ENCODE measurements around the gene CAMK4.
"Not testable (repeated sequence)": the region's sequence is repeated elsewhere in the genome, so short reads cannot be mapped to it uniquely, and the experiment has no call there.

The CAMK4 gene

DNA sequence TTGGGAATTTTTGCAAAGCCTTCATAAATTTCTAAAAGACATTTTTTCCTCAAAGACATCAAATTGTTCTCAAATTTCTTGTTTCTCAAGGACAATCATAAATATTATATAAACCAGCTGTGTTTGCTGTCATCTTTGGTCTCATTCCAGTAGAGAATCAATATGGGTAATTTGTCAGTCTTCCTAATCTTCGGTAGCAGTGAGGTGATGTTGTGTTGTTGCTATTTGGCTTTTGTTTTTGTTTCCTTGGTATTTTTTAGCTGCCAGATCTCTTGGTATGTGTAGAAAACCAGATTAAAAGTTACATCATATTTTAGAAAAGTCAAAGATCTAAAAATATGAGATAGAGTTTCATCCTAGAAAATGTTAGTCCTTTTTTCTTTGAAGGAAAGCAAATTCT is 87.5 kb downstream of the CAMK4 start:
- no peak for DNase-seq (ENCODE audit: low spot score)

DNA sequence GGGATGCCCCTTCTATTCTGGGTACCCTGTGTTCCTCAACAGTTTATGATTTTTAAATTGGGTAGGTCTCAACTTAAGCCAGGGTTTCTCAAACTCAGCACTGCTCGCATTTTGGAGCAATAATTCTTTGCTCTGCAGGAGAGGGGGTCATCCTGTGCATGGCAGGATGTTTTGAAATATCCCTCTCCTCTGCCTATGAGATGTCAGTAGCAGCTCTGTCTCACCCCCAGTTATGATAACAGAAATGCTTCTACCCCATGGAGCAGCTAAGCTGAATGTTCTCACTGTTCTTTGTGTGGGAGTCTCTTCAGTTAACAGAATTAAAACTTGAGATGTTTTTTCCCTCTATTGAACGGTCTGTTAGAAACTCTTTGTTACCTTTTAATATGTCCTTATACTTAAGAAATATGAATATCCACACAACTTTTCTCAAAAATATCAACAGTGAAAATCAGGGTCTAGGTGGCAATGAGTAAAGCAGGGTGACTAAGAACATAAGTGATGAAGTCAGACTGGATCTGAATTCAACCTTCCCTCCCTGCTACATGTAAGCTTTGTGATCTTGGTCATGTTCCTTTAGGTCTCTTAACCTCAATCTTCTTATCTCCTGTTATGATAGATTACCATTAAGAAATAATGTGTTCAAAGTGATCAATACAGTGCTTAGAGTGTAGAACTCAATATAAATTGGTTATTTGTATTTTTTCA is 89.0 kb downstream of the CAMK4 start:
- DNase-seq (ENCODE audit: low spot score) = no peak

DNA sequence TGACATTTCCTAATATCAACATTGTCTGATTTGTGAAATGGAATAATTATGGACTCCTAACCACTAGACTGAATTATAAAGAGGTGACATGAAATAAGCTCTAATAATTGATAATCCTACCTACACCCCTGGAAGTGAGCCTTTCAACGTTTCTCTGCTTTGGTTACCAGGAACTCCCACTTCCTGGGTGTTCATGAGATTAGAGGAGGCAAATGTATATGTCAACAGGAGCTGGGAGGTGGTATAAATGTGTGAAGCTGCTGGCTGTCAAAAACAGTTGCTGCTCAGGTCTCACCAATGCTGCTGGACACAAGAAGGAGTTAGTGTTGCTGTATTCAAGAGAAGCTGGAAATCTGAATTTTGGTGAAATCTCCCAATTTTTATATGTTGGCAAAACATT is 96.8 kb downstream of the CAMK4 start:
- DNase-seq (ENCODE audit: low spot score) = no peak

DNA sequence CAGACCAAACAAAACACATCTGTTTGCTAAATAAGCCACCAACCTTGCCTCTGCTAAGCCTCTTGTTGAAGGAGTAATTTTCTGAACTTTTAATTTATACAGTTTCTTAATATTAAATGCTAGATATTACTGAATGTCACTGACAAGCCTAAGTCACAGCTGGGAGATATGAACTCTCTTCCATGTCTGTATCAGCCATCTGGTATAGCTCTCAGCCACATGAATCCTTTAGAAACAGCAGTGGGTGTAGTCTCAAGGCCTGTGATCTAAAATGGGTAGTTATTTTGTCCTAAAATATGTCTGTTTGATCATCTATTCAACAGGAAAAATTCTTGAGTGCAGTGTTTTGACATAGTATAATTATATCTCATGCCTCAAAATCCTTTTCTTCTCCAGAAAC is 97.2 kb downstream of the CAMK4 start:
- no peak for DNase-seq (ENCODE audit: low spot score)

DNA sequence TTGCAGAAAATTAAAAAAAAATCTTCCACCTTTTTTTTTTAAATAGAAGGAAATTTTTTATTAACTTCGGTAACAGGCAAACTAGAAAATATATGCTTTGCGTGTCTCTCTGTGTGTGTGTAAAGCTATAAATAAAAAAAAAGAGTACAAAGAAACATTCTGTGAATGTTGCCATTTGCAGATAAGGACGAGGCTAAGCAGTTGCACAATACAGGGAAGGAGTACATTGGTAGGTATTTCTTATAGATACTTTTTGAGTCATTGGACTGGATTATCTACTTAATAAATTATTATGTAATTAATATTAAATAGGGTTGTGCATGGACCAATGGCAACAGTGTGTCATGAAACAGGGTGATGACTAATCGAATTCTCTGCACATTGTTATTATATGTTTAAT is 102.4 kb downstream of the CAMK4 start:
- no peak for DNase-seq (ENCODE audit: low spot score)

DNA sequence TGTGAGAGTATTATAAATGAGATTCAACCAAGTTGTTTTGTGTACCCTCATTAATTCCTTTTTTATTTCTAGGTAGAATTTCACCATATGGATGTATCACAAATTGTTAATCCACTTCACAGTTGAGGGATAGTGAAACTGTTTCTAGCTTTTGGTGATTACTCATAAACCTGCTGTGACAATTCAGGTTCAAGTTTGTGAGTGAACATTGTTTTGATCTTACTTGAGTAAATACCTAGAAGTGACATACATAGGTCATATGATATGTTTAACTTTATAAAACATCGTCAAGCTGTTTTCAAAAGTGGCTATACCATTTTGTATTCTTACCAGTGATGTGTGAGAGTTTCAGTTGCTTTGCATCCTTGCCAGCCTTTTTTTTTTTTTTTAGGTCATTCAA is 112.9 kb downstream of the CAMK4 start:
- DNase-seq (ENCODE audit: low spot score) = no peak

DNA sequence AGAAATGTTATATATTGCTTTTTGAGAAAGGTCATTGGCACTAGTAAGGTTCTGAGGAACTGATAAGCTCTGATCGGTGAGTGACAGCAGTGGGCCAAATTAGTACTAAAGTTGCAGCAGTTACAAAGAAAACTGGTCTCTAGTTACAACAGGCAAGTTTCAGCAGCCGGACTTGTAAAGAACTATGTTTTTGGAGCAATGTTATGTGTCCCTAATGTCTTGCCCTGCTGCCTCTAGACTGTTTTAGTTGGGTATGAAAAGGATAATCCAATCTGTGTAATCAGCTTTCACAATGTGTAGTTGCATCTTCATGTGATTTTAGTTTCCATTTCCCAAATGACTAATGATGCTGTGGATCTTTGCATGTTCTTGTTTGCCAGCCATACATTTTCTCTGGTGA is 113.5 kb downstream of the CAMK4 start:
- no peak for DNase-seq (ENCODE audit: low spot score)

DNA sequence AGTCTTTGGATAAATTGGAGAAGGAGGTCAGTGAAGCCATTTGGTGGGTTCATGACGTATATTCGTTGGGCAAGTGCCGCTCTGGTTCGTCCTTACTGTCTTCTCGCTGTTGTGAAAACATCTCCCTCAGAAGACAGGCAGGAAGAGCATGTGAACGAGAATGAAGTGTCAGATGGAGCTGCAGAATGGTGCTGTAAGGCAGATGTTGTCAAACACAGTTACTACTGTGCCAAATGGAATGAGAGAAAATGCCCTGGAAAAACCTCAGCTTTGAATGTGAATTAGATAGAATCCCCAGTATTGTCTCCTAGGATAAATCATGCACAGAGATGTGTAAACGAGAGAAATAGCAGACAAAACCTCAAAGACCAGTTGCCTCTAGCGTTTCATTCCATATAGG is 121.5 kb downstream of the CAMK4 start:
- no peak for DNase-seq (ENCODE audit: low spot score)

DNA sequence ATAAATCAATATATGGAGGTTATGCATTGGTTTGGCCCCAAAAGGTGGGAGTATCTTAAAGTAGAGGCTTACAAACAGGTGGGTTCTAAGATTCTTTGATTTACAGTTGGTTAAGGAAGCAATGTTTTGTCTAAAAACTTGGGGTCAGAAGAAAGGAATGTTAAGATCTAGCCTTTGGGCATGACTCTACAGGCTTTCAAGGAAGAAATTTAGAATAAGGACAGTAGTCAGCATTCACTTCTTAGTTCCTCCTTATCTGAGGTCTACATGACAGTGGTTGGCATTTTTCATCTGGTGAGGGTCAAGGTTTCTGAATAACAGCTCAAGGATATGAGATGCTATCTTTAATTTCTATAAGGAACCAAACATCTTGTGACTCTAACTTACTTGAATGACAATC is 122.8 kb downstream of the CAMK4 start:
- no peak for DNase-seq (ENCODE audit: low spot score)

DNA sequence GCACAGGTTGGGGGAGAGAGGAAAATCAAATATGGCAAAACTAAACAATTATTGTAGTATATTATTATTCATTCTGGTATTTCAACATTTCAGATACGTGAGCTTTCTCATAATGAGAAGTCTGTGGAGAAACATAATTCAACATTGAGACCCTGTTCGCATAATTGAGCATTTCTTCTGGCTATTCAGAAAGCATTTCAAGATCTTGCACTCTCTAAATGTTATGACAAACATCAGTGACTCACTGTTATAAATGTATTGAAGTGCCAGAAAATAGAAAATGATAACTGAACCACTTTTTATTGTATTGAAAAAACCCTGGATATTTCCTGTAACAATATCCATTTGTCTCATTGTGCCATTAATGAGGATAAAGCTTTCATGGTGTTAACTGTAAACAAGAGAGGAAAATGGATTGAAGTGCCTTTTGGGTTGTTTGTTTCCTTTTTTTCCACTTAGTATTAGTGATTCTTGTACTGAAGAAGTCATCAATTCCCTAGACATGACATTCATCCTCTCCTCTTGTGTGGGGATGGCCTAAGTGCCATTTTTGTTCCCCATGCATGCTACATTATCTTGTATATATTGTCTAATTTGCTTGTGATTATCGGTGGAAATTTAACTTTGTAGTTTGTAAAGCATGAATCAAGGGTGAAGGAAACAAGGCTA is 124.6 kb downstream of the CAMK4 start:
- DNase-seq (ENCODE audit: low spot score) = no peak

DNA sequence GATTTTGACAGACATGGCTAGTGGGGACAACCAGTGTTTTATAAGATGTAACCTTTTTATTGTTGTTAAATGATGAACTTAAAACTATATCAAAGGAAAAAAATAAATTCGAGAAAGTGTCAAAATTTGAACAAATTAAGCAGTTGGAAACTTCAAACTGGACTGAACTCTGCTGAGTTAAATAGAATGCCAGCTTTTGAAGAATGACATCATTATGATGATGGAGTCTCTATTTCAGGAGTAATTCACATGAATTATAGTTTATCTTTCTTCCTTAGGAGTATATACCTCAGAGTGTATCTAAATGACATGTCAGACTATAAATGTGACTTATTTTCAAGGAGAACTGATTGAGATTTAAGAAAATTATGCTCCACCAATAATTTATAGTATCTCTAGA is 125.2 kb downstream of the CAMK4 start:
- DNase-seq (ENCODE audit: low spot score) = no peak

DNA sequence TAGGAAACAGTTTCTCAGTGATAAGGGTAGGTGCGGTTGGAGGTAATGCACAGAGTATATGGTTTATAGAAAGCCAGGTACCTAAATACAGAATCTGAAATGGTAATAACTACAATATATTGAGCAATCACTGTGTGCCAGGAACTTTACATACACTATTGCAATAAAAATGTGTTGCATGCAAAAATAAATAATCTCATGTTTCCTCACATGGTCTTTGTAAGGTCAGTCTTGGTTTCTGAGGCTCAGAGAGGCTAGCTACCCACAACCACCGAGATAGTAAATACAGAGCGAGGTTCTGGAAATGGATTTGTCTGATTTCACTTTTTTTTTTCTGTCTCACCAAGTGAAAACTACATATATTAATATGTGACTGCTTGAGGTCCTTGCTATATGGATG is 128.9 kb downstream of the CAMK4 start:
- no peak for DNase-seq (ENCODE audit: low spot score)

DNA sequence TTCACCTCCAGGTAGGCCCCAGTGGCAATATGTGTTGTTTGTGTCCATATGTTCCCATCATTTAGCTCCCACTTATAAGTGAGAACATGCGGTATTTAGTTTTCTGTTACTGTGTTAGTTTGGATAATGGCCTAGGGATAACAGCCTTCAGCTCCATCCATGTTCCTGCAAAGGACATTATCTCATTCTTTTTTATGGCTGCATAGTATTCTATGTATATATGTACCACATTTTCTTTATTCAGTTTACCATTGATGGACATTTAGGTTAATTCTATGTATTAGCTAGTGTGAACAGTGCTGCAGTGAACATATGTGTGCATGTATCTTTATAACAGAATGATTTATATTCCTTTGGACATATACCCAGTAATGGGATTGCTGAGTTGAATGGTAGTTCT is 134.5 kb downstream of the CAMK4 start:
- DNase-seq (ENCODE audit: low spot score) = not testable (repeated sequence)

DNA sequence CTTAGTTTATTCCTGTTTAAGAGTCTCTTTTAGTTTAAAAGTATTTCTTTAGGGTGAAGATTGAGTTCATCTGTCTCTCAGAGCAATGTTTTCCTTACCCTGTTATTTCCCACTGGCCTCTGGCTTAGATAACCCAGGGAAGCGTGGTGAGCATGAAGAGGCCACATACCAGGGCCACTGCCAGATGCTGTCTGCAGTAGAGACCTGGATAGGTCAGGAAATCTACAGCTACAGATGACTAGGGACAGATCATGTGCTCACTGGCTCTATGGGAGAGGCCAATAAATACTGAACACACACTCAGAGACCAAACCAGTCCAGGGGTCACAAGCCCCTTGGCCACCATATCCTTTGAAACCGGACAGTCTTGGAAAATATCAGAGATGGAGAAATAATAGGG is 136.0 kb downstream of the CAMK4 start:
- no peak for DNase-seq (ENCODE audit: low spot score)

DNA sequence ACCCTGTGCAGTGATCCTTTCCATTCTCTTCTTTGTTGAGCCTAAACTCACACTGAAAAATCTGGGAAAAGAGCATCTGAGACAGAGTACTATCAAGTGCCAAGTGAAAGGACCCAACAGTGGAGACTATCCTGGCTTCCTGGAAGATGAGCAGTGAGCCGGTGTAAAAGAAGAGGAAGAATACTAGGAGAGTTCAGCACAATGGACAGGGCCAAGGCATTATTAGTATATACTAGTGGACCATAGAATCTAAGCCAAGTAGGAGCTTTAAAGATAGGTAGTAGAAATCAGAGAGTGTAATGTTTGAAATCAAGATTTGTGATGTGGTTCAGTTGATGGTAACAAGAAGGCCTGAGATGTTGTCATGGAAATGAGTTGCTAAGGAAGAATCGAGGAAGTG is 140.8 kb downstream of the CAMK4 start:
- DNase-seq (ENCODE audit: low spot score) = no peak

DNA sequence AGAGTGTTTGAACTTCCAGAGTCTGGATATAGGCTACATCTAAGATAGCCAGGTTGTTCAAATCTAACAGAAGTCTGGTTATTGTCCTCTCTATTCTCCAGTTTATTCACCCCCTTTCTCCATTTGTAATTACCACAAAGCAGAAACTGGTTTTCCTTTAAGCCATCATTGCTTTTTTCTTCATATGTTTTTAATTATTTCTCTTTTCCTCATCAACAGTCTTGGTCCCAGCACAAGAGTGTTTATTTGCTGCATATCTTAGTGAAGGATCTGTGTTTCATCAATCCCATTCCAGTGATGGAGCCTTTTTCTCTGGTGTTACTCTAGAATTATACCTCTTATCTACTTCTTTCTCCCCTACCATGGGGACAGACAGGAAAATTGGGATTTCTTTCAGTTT is 142.2 kb downstream of the CAMK4 start:
- no peak for DNase-seq (ENCODE audit: low spot score)

DNA sequence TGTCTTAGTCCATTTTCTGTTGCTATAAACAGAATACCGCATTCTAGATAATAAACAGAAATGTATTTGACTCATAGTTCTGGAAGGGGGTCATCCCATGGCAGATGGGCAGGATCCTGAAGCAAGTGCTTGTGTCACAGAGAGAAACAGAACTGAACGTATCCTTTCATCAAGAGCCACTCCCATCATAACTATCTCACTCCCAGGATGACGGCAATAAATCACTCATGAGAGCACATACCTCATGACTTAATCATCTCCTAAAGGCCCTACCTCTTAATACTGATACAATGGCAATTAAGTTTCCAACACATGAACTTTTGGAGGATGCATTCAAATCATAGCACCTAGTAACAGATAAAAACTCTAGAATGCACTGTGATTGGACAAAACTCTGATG is 142.9 kb downstream of the CAMK4 start:
- DNase-seq (ENCODE audit: low spot score) = no peak

DNA sequence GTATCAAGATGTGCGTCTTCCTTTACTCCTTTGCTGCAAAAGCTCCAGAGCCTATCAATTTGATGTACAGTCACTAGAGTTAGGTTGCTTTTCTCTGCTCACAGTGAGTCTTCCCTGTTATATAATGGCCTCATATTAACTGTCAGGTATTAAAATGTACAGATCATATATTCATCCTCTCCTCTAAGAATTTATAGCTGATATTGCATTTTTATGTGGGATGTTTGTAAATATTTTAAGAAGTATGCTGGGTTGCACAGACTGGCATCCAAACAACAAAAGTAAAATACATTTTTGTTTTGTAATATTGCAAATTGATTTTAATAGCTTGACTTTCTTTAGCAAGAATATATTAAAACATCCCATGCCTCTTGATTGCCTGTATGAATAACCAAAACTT is 148.6 kb downstream of the CAMK4 start:
- DNase-seq (ENCODE audit: low spot score) = no peak

DNA sequence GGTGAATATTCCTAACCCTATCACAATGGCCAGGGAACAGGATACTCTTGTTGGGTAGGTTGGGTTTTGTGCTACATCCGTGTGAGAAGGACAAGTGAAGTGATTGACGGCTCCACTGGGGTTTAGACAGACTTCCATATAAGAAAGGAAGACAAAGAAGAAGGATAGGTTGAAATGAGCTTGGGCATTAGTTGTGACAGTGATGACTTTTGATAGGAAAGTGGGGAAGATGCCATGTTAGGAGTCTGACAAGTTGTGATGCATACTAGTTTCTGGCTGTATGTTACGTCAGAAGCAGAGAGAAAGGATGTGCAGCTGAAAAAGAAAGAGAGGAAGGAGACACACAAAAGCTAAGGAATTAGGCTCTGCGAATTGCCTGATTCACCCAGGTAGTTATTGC is 150.2 kb downstream of the CAMK4 start:
- DNase-seq (ENCODE audit: low spot score) = no peak

DNA sequence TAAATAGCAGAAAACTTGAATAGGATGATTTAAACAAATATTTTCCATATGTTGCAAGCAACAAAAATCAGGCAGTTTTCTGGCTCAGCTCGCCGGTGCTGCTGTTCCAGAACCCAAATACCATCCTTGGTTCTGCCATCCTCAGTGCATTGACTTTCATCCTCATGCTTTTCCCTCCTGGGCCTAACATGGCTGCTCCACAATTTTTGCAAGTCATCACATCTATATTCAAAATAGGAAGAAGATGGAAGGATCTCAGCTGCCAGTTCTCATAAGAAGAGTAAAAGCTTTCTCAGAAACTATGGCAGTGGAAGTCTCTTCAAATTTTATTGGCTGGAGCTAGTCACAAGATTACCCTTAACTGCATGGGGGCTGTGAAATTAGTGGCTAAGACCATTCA is 151.5 kb downstream of the CAMK4 start:
- DNase-seq (ENCODE audit: low spot score) = no peak

DNA sequence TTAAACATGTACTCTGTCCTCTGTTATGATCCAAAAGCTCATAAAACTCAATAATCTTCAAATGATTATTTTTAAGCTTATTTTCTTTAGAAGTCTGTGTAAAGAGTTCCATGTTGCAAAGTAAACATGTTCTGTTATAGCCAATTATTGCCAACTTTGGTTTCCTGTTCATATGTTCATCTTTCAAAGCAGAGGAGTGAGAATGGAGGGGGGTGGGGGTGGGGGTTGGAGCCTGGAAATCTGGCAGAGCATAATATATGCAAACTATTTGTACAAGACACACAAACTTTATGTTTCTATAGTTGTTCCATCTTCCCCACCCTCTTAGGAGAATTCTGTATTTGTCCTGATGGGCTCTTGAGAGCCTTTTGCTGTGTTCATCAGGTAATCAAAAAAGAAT is 153.1 kb downstream of the CAMK4 start:
- no peak for DNase-seq (ENCODE audit: low spot score)

DNA sequence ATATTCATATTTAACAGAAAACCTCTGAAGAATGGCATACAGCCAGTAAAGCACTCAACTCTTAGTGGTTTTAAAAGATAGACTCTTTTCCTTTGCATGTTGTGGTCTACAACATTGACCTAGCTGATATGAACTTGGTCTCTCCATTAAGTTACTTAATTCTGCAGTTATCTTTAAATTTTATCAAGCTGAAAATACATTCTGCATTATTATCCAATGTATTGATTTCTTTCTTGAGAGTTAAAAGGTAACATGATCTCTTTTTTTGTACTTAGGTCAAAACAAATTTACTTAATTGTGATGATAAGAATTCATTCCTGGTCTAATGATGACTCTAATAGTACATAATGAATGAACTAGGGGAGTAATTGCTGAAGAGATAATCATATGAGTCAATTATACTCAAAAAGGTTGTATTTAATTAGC is 155.2 kb downstream of the CAMK4 start:
- no peak for DNase-seq (ENCODE audit: low spot score)

DNA sequence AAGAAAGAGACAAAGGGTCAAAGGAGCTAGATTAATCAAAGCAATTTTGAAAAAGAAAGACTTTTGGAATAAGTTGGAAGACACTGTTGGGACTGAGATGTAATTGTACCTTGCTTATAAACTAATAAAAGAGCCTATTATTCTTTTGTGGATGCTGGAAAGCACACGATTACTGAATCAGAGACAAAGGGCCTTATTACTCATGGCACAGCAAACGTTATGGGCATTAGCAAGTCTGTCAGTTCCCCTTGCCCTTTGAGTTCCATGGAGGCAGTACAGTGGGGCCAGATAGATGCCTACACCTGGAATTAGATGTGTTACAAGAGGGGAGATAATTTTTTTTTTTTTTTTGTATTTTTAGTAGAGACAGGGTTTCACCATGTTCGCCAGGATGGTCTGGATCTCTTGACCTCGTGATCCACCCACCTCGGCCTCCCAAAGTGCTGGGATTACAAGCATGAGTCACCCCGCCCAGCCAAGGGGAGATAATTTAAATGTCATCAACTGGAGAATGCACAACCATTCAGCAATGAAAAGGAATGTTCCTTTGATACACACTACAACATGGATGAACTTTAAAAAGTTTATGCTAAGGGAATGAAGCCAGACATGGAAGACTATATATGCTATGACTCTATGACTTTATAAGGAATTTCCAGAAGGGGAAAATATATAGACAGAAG is 159.2 kb downstream of the CAMK4 start:
- DNase-seq (ENCODE audit: low spot score) = no peak

DNA sequence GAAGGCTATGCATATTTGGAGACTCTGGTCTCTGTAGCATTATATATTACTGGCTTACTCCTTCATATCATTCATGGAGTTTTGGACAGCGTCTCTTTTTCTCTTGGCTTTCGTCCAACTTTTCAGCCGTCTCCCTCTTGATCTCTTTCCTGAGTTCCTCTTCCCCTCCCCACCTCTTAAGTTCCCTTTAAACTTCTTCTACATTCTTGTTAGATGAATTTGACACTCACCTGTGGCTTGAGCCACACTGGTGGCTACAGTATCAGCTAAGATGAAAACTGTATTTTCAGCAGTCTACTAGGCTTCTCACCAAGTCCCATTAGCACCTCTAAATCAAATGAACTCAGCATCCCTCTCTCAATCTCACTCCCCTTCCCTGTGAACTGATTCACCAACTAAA is 160.0 kb downstream of the CAMK4 start:
- DNase-seq (ENCODE audit: low spot score) = no peak
